ENCODE results near the gene SPAG9. TPM values are rescaled to one million over a fixed set of nuclear protein-coding genes. Genes with fewer than 3 reads are reported as not detected.

Gene SPAG9
- total RNA-seq, 1 experiment from 2014 or later: 54.3 TPM

- Histone ChIP-seq H3K4ac (ENCODE audit: low read depth, low read length) (no peak overlapping the region), H3K79me1 (ENCODE audit: insufficient read depth, low read depth, low read length, poor library complexity, severe bottlenecking) (no peaks in the 10 kb centered on the region), H3K27me3 (ENCODE audit: insufficient read depth, low read length) (no peaks in the 10 kb centered on the region), H3K9me3 (ENCODE audit: control insufficient read depth, low read depth, low read length) (no peaks in the 10 kb centered on the region), H4K8ac (replicated peaks; ENCODE audit: insufficient read length, low read depth, low read length) (no peak overlapping the region), H3K27ac (ENCODE audit: insufficient read length, low read depth, low read length) (peak overlapping the region; percentile 2), H2BK12ac (ENCODE audit: insufficient read length, low read depth, low read length) (no peak overlapping the region), H3K18ac (ENCODE audit: insufficient read length, low read depth, low read length) (no peak overlapping the region), H2AK5ac (ENCODE audit: insufficient read length, low read length) (no peak overlapping the region), H4K5ac (ENCODE audit: insufficient read length, low read depth, low read length) (no peak overlapping the region), H3K14ac (ENCODE audit: insufficient read depth, low read length) (no peak overlapping the region), H3K9ac (ENCODE audit: extremely low read depth, insufficient read length, low read length) (no peak overlapping the region), H4K91ac (ENCODE audit: insufficient read length, low read depth, low read length) (no peak overlapping the region), H3K23ac (ENCODE audit: insufficient read length, low read depth, low read length) (no peak overlapping the region), H3K79me2 (ENCODE audit: insufficient read depth, low read length) (no peaks in the 10 kb centered on the region; the same call in 1 of the 2 replicates), H2BK20ac (ENCODE audit: low read depth, low read length, poor library complexity, severe bottlenecking) (no peak overlapping the region), H2BK120ac (ENCODE audit: low read depth, low read length, poor library complexity, severe bottlenecking) (no peak overlapping the region), H2BK5ac (ENCODE audit: insufficient read length, low read length) (no peak overlapping the region), H3K4me1 (ENCODE audit: insufficient read depth, low read length) (no peaks in the 10 kb centered on the region), H3K23me2 (ENCODE audit: insufficient read length, low read depth, low read length, poor library complexity, severe bottlenecking) (no peaks in the 10 kb centered on the region), H3T11ph (ENCODE audit: low read length) (no peak overlapping the region), H3K56ac (ENCODE audit: insufficient read length, low read depth, low read length) (no peak overlapping the region), H2BK15ac (ENCODE audit: low read depth, low read length) (no peak overlapping the region), H2AFZ (ENCODE audit: low read length) (no peak overlapping the region), H3K4me2 (ENCODE audit: insufficient read depth, insufficient read length, low read length) (no peak overlapping the region), H4K20me1 (ENCODE audit: control insufficient read depth, insufficient read depth, insufficient read length) (no peaks in the 10 kb centered on the region)
- Mint-ChIP-seq H3K4me1 (peaks cover 12 to 14% of the 10 kb centered on the region in 2 experiments), H3K36me3 (ENCODE audit: insufficient read depth in 1 of 3, low read depth in 3 of 3) (0 out of 7 replicates have a peak, but pooled peaks cover 0 to 2% (median 0%) of the 10 kb centered on the region in 3 experiments), H3K4me3 (no peak overlapping the region), H3K27ac (peak overlapping the region in 2 of 3 experiments; percentile 75 to 92; a peak in 2 of 7 replicates), H3K27me3 (ENCODE audit: low read depth) (no peaks in the 10 kb centered on the region), H3K9me3 (no peaks in the 10 kb centered on the region)
- WGBS (ENCODE audit: extremely low coverage, insufficient read length, low lambda C conversion rate): no CpG with 5 or more reads among the region's 3 CpGs
- TF ChIP-seq CTCF (conservative IDR thresholded peaks at IDR 0.05): no peak
- DNase-seq: no peak
Measured at GRCh38 chr17:51057534-51057933, 63.1 kb downstream of the SPAG9 start.

All from H9 (cell line).